H1 (cell line): ENCODE data around the gene TRAPPC8. TPM values are rescaled to one million over a fixed set of nuclear protein-coding genes. Genes with fewer than 3 reads are reported as not detected.

Experiments used
- CTCF ChIA-PET: fragments of 300-600 bp; sonication (Branson Sonifier 250); formaldehyde crosslinking; loops from one replicate; lab custom pipeline; 2021; ENCODE audit not compliant: partially characterized antibody; lab: Charles Lee
- POLR2A ChIA-PET: fragments of 300-600 bp; sonication (Branson Sonifier 250); formaldehyde crosslinking; loops from one replicate; lab custom pipeline; 2021; ENCODE audit warnings: inconsistent platforms; ENCODE audit not compliant: partially characterized antibody; lab: Charles Lee
- DNase-seq, 2 experiments: peaks; one replicate each; pipeline versions ENCODE4 v3.0.0 to v3.0.0-alpha.2; 2010 to 2022; ENCODE audit warnings: low spot score in 2 of 2, low read depth in 1 of 2, mixed read lengths in 1 of 2
- FAIRE-seq: peaks from 2 replicates; lab custom pipeline; 2011; peaks lifted over from hg19 to GRCh38; lab: Jason Lieb, UNC
- H2AFZ ChIP-seq: 2 replicates; pipeline ENCODE4 v1.8.1; 2012; ENCODE audit warnings: low read length, inconsistent platforms
- H2AK5ac ChIP-seq: 2 replicates; pipeline ENCODE4 v1.6.1; 2013; ENCODE audit warnings: low read depth, low read length
- H2BK120ac ChIP-seq: replicated peaks from 2 replicates; pipeline ENCODE3; 2013; ENCODE audit warnings: low read depth, low read length, inconsistent platforms
- H2BK12ac ChIP-seq: 2 replicates; pipeline ENCODE4 v1.6.1; 2013; ENCODE audit warnings: low read depth, low read length
- H2BK15ac ChIP-seq: 2 replicates; pipeline ENCODE4 v1.6.1; 2013; ENCODE audit warnings: low read length
- H2BK20ac ChIP-seq: 2 replicates; pipeline ENCODE4 v1.6.1; 2013; ENCODE audit warnings: low read length
- H2BK5ac ChIP-seq: 2 replicates; pipeline ENCODE4 v1.6.1; 2013; ENCODE audit warnings: low read depth, low read length
- H3K14ac ChIP-seq: 2 replicates; pipeline ENCODE4 v1.6.1; 2013; ENCODE audit warnings: inconsistent platforms; ENCODE audit not compliant: insufficient read length
- H3K18ac ChIP-seq: 2 replicates; pipeline ENCODE4 v1.6.1; 2013; ENCODE audit warnings: low read length; ENCODE audit errors: extremely low read depth
- H3K23ac ChIP-seq: 2 replicates; pipeline ENCODE4 v1.6.1; 2013; ENCODE audit warnings: inconsistent platforms; ENCODE audit not compliant: insufficient read length
- H3K23me2 ChIP-seq: 2 replicates; pipeline ENCODE4 v1.6.1; 2013; ENCODE audit warnings: low read depth, low read length
- H3K27ac ChIP-seq: 2 replicates; pipeline ENCODE4 v1.6.1; 2011; ENCODE audit warnings: low read depth, low read length, inconsistent platforms
- H3K27me3 ChIP-seq, 4 experiments: replicated peaks in 1 of 4; 1 replicate in 1 of 4; 2 replicates in 3 of 4; pipeline versions ENCODE4 v1.6.1 to v1.8.1; 2011 to 2013; ENCODE audit warnings: low read length in 3 of 4, mild to moderate bottlenecking in 3 of 4, inconsistent platforms in 2 of 4, mixed read lengths in 2 of 4, moderate library complexity in 1 of 4; ENCODE audit not compliant: control insufficient read depth in 3 of 4, insufficient read depth in 3 of 4; ENCODE audit errors: extremely low read depth in 1 of 4
- H3K36me3 ChIP-seq, 4 experiments: 2 replicates each; pipeline versions ENCODE4 v1.6.1 to v1.8.1; 2011 to 2013; ENCODE audit warnings: mild to moderate bottlenecking in 4 of 4, low read length in 3 of 4, moderate library complexity in 2 of 4, control low read depth in 1 of 4, inconsistent platforms in 1 of 4; ENCODE audit not compliant: insufficient read depth in 4 of 4, control insufficient read depth in 2 of 4
- H3K4ac ChIP-seq: replicated peaks from 2 replicates; pipeline ENCODE3; 2013; ENCODE audit warnings: low read length, low read depth, mixed read lengths, inconsistent platforms; ENCODE audit not compliant: insufficient read length
- H3K4me1 ChIP-seq, 4 experiments: replicated peaks in 1 of 4; 1 replicate in 1 of 4; 2 replicates in 3 of 4; pipeline versions ENCODE4 v1.6.1 to v1.8.1; 2011 to 2013; ENCODE audit warnings: low read length in 3 of 4, inconsistent platforms in 2 of 4, mixed read lengths in 1 of 4; ENCODE audit not compliant: insufficient read depth in 4 of 4, control insufficient read depth in 3 of 4
- H3K4me2 ChIP-seq, 2 experiments: 2 replicates each; pipeline versions ENCODE4 v1.6.1 to v1.8.1; 2011 to 2013; ENCODE audit warnings: low read depth in 2 of 2, low read length in 2 of 2, control low read depth in 1 of 2, inconsistent platforms in 1 of 2, mild to moderate bottlenecking in 1 of 2; ENCODE audit not compliant: insufficient read depth in 1 of 2
- H3K4me3 ChIP-seq, 4 experiments: fragments of 200-600, 300-600 bp in 1 of 4; sonication (generic), shearing (Covaris generic), sonication (Bioruptor Twin) in 1 of 4; 2 replicates each; pipeline versions ENCODE4 v1.5.1 to v1.8.1; 2011 to 2016; ENCODE audit warnings: low read length in 4 of 4, low read depth in 3 of 4, control low read depth in 2 of 4, inconsistent platforms in 2 of 4, mild to moderate bottlenecking in 2 of 4, mixed read lengths in 1 of 4, moderate library complexity in 1 of 4; ENCODE audit not compliant: insufficient read depth in 2 of 4; ENCODE audit errors: extremely low read depth in 1 of 4
- H3K56ac ChIP-seq: replicated peaks from 2 replicates; pipeline ENCODE3; 2013; ENCODE audit warnings: low read depth, mild to moderate bottlenecking, mixed read lengths, low read length, inconsistent platforms; ENCODE audit not compliant: insufficient read length
- H3K79me1 ChIP-seq: 2 replicates; pipeline ENCODE4 v1.6.1; 2013; ENCODE audit warnings: low read depth, low read length, control low read depth
- H3K79me2 ChIP-seq, 2 experiments: 2 replicates each; pipeline versions ENCODE4 v1.6.1 to v1.8.1; 2012 to 2013; ENCODE audit warnings: low read length in 2 of 2, mild to moderate bottlenecking in 2 of 2, inconsistent platforms in 1 of 2; ENCODE audit not compliant: insufficient read depth in 2 of 2, control insufficient read depth in 1 of 2
- H3K9ac ChIP-seq, 4 experiments: replicated peaks in 1 of 4; 1 replicate in 1 of 4; 2 replicates in 3 of 4; pipeline versions ENCODE4 v1.6.1 to v1.8.1; 2011 to 2013; ENCODE audit warnings: low read depth in 3 of 4, low read length in 3 of 4, control low read depth in 2 of 4, mild to moderate bottlenecking in 2 of 4, moderate library complexity in 2 of 4, inconsistent platforms in 1 of 4; ENCODE audit errors: extremely low read depth in 1 of 4
- H3K9me3 ChIP-seq, 2 experiments: 2 replicates each; pipeline versions ENCODE4 v1.6.1 to v1.8.1; 2012 to 2013; ENCODE audit warnings: mild to moderate bottlenecking in 2 of 2, moderate library complexity in 2 of 2, control low read depth in 1 of 2, inconsistent platforms in 1 of 2, low read depth in 1 of 2, low read length in 1 of 2, mixed read lengths in 1 of 2; ENCODE audit not compliant: insufficient read depth in 2 of 2
- H4K20me1 ChIP-seq, 2 experiments: replicated peaks in 1 of 2; 2 replicates each; pipeline versions ENCODE3 to v1.8.1; 2011 to 2013; ENCODE audit warnings: inconsistent platforms in 2 of 2, low read length in 2 of 2, mild to moderate bottlenecking in 1 of 2; ENCODE audit not compliant: insufficient read depth in 2 of 2, control insufficient read depth in 1 of 2
- H4K5ac ChIP-seq: 2 replicates; pipeline ENCODE4 v1.6.1; 2013; ENCODE audit warnings: low read length, low read depth, mixed read lengths, inconsistent platforms; ENCODE audit not compliant: insufficient read length
- H4K8ac ChIP-seq: 2 replicates; pipeline ENCODE4 v1.8.0; 2013; ENCODE audit warnings: mild to moderate bottlenecking, moderate library complexity, low read length, inconsistent platforms; ENCODE audit not compliant: insufficient read depth; ENCODE audit errors: extremely low read depth
- H4K91ac ChIP-seq: replicated peaks from 2 replicates; pipeline ENCODE3; 2013; ENCODE audit warnings: low read length, mixed read lengths, inconsistent platforms; ENCODE audit not compliant: insufficient read length
- CTBP2 ChIP-seq: IDR thresholded peaks from 2 replicates; pipeline ENCODE4 v1.7.0; 2011; ENCODE audit warnings: borderline replicate concordance, mild to moderate bottlenecking, moderate library complexity, mixed read lengths, low read length; ENCODE audit not compliant: insufficient read depth, insufficient read length
- EZH2 ChIP-seq: fragments of 200-600 bp; sonication (generic); IDR thresholded peaks from 2 replicates; pipeline ENCODE4 v1.7.1; 2012; ENCODE audit warnings: low read depth, mild to moderate bottlenecking, moderate library complexity, low read length, inconsistent platforms; ENCODE audit not compliant: severe bottlenecking
- GTF2F1 ChIP-seq: IDR thresholded peaks from 2 replicates; pipeline ENCODE4 v1.6.1; 2012; ENCODE audit warnings: low read depth, low read length, improper control_type of control experiment, borderline replicate concordance
- KDM5A ChIP-seq: fragments of 200-600 bp; IDR thresholded peaks from 2 replicates; pipeline ENCODE4 v1.7.1; 2012; ENCODE audit warnings: mild to moderate bottlenecking, low read length, inconsistent platforms, mixed read lengths
- NRF1 ChIP-seq: IDR thresholded peaks from 2 replicates; pipeline ENCODE4 v1.6.1; 2011; ENCODE audit warnings: mild to moderate bottlenecking, low read depth, low read length, improper control_type of control experiment
- SIRT6 ChIP-seq: IDR thresholded peaks from one replicate; pipeline ENCODE4 v1.7.1; 2012; ENCODE audit warnings: low read length, inconsistent platforms
- SIX5 ChIP-seq: IDR thresholded peaks from 2 replicates; pipeline ENCODE4 v1.6.1; 2011; ENCODE audit warnings: mild to moderate bottlenecking, low read depth, low read length
- polyA plus RNA-seq, 7 experiments: library from polyadenylated mRNA; depleted of rRNA in 3 of 7; stranded (reverse) in 5 of 7; unstranded in 2 of 7; fragments of >200 nt in 5 of 7; fragments of 200-250 nt in 2 of 7; gene quantifications; 1 replicate in 5 of 7; 2 replicates in 1 of 7; 4 replicates in 1 of 7; pipeline versions ENCODE4 v1.2.1 to v1.2.3, GENCODE V29; 2011 to 2013; ENCODE audit warnings: missing spikeins in 2 of 7, mixed read lengths in 2 of 7
- total RNA-seq: library from RNA; stranded (reverse); fragmentation: NEBNext Ultra II Directional; extraction: Animal tissue kit (Norgen Biotek cat#: 25700); gene quantifications from 2 replicates; pipeline ENCODE4 v1.2.1, GENCODE V29; 2021

Gene TRAPPC8
- total and polyA plus RNA-seq, 2 of the 8 experiments (the other 6 are each of a cell fraction or from before 2014, with no cell fraction given) = 43.6 to 56.5 TPM

DNA sequence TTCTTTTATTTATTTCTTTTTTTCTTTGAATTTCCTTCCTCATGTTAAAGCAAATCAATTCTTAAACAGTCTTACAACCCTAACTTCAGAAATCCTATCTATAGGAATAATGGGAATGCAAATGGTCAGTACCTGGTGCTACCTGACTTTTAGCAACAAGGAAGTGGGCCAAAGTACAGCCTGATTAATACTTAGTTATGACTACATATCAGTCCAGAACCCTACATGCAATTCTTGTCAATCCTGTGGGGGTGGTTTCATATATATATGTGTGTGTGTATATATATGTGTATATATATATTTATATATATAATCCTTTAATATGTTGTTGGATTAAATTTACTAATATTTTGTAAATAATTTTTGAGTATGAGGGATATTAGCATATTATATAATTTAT lies 14.8 kb upstream of the TRAPPC8 start:
- no peak overlapping the region for H2AFZ ChIP-seq

More for the DNA sequence above, 14.8 kb upstream of the TRAPPC8 start:
- DNase-seq = no peak
- Histone ChIP-seq H3K56ac (no peak overlapping the region), H3K18ac (no peak overlapping the region), H2BK15ac (no peak overlapping the region), H3K4me3 (no peak overlapping the region), H3K27me3 (no peaks in the 10 kb centered on the region; a peak in 1 of 7 replicates), H3K4me1 (no peaks in the 10 kb centered on the region; a peak in 2 of 7 replicates), H4K5ac (no peak overlapping the region), H3K23me2 (no peaks in the 10 kb centered on the region), H3K79me1 (no peaks in the 10 kb centered on the region), H2BK12ac (no peak overlapping the region), H4K20me1 (no peaks in the 10 kb centered on the region), H3K9me3 (peaks cover 0 to 3% of the 10 kb centered on the region in 2 experiments; a peak in 1 of 4 replicates), H2BK120ac (no peak overlapping the region), H3K9ac (no peak overlapping the region), H2AK5ac (no peak overlapping the region), H3K14ac (no peak overlapping the region), H2BK5ac (no peak overlapping the region), H3K23ac (no peak overlapping the region), H3K36me3 (no peaks in the 10 kb centered on the region), H2BK20ac (no peak overlapping the region), H3K27ac (no peak overlapping the region), H4K8ac (no peak overlapping the region), H3K4me2 (no peak overlapping the region), H4K91ac (no peak overlapping the region), H3K4ac (no peak overlapping the region), H3K79me2 (no peaks in the 10 kb centered on the region)
- FAIRE-seq = no peak
- POLR2A ChIA-PET = no interaction called here
- TF ChIP-seq NRF1 = no peak
- TF ChIP-seq EZH2 = no peak
- TF ChIP-seq GTF2F1 = no peak
- TF ChIP-seq SIX5 = no peak
- no peak for TF ChIP-seq CTBP2
- TF ChIP-seq KDM5A = no peak
- TF ChIP-seq SIRT6 = no peak
- CTCF ChIA-PET = interaction anchor here (0.8 to 3.5 kb wide), 5 partner anchors 10 to 37 kb away, joined by 3 to 18 read pairs (median 9); partner anchors contain the start of gene TRAPPC8
